ENCODE results near the gene TRERF1.

DNA sequence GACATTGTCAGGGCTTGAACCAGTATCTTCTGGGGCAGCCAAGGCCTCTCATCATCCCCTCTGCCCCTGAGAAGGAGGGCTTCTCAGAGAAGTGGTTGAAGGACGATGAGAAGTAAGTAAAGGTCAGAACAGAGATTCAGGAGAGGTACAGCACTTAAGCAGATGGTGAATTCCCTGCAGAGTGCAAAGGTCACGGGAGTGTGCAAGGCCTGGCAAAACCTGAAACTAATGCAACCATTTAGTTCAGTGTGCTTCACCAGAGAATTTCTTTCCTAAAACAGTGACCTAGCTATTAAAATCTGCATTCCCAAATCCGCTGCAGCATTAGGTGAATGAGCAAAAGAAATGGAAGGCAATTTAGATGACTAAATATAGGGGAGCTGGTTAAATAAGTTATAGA is 58.4 kb downstream of the TRERF1 start:
- TF ChIP-seq, protein P1, sequence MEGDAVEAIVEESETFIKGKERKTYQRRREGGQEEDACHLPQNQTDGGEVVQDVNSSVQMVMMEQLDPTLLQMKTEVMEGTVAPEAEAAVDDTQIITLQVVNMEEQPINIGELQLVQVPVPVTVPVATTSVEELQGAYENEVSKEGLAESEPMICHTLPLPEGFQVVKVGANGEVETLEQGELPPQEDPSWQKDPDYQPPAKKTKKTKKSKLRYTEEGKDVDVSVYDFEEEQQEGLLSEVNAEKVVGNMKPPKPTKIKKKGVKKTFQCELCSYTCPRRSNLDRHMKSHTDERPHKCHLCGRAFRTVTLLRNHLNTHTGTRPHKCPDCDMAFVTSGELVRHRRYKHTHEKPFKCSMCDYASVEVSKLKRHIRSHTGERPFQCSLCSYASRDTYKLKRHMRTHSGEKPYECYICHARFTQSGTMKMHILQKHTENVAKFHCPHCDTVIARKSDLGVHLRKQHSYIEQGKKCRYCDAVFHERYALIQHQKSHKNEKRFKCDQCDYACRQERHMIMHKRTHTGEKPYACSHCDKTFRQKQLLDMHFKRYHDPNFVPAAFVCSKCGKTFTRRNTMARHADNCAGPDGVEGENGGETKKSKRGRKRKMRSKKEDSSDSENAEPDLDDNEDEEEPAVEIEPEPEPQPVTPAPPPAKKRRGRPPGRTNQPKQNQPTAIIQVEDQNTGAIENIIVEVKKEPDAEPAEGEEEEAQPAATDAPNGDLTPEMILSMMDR (IDR thresholded peaks at IDR 0.05; ENCODE audit: low read length): no peak
- TF ChIP-seq EZH2 (optimal IDR thresholded peaks at IDR 0.05; ENCODE audit: low read depth, low read length) (no peak), EZH2phosphoT487 (IDR thresholded peaks at IDR 0.05; ENCODE audit: low read length) (no peak)

Data from MM.1S (cell line).